HUDEP-2 (cell line): ENCODE measurements around the gene PDSS2.

Experiments used
- DNase-seq, 76 experiments: peaks; one replicate each; lab custom pipeline; 2025; ENCODE audit not compliant: unreplicated experiment in 76 of 76; lab: John Stamatoyannopoulos, UW

Gene PDSS2

GRCh38 chr6:107421696-107422256, 37.6 kb downstream of the PDSS2 start:
- no peak for DNase-seq

DNA sequence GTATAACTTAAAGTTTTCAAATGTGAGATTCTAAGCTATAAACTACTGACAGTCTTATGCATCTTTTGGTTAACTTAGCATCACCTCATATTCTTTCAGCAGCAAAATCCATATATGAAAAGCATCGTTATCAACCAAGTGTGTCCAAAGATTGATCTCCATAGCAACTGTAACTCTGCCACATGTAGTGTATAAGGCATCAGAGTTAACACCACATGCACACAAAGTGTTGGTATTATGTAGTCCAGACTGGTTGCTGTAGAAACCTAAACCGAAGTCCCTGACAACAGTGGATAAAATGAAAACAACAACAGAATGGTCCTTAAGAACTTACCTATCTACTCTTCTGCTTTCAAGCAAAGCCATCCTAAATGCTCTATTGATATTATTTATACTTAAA, 39.6 kb downstream of the PDSS2 start:
- no peak for DNase-seq

GRCh38 chr6:107418118-107418517, 41.2 kb downstream of the PDSS2 start:
- peak in 14 of 76 experiments; percentile 6 to 51 (median 27) for DNase-seq

DNA sequence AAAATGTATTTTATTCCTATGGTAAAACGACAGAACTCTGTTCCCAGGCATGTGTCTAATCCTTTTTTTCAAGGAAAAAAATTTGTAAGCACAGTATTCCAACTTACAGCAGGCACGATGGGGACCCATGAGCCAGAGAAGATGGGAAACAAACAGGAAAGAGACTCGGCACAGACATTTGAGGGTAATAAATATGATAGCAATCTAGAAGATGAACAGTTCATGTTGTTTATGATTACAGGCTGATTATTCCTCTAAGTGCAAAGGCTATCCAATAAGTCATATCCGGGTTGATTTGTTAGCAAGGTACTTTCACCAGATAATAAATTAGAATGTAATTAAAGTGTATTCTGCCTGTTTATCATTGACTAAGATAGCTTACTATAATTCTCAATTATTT, 43.2 kb downstream of the PDSS2 start:
- no peak for DNase-seq

DNA sequence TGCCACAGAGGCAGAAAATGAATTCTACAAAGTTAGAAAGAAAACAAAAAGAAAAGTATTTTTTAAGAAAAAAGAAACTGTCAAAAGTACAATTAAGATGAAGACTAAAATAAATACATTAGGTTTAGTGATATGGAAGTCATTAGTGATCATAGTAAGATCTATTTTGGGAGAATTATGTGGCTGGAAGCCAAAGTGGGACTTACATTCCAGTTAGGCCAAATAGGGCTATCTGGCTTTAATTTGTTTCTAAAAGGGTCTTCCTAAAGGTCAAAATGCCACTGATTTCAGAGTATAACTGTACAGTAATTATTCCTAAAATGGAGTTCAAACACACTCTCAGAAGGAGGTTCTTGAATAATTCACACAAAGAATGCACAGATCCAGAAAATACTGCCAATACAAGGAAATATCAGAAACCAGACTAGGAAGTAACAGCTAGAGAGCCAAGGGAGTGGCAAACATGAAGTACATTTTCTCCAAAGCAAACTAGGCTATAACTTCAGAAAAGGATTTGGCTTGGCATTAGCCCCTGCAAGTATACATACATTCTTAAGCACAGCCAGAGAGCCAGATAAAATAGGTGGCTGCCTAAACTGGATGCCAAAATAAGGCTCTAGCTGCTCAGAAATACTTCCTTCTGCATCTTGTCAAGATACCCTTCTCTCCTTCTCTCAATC, 45.3 kb downstream of the PDSS2 start:
- no peak for DNase-seq

DNA sequence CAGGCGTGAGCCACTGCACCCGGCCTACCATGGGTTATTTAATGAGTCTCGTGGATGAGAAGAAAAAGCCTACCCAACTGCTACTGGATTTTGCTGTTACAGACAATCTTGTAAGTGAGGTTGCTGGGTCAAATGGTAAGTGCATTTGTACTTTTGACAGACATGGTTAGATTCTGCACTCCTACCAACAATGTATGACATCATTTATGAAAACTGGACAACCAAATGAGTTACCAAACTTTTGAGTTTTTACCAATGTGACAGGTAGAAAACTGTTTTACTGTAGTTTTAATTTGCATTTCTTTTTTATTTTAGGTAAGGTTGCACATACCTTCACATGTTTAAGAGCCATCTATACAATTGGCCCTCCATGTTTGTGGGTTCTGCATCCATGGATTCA, 48.2 kb downstream of the PDSS2 start:
- no peak for DNase-seq

DNA sequence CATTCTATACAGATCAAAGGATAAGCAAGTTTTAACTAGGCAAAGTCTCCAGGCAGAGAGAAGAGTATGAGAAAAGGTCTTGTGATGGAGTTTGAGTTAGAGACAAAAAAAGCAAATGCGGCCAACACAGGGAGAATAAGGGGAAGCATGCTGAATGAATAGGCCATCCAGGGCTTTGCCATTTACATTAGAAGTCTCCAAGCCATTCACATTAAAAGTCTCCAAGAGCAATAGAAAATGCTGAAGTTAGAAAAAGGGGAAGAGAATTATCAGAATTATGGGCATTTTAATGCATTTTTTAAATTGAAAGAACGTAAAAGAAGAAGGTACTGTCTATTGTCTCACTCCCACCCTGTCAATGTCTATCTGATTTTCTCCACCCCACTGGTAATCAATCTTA, 49.4 kb downstream of the PDSS2 start:
- DNase-seq, result no peak

GRCh38 chr6:107408714-107409113, 50.6 kb downstream of the PDSS2 start:
- no peak for DNase-seq

DNA sequence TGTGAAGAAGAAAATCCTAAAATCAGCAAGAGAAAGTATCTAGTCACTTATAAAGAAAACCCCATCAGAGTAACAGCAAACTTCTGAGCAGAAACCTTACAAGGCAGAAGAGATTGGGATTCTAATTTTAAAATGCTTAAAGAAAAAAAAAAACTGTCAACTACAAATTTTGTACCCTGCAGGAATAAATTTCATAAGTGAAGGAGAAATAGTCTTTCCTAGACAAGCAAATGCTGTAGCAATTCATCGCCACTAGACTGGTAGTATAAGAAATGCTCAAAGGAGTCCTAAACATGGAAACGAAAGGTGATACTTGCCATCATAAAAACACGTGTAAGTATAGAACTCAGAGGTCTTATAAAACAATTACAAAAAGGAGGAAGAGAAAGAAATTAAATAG, 54.4 kb downstream of the PDSS2 start:
- no peak for DNase-seq

DNA sequence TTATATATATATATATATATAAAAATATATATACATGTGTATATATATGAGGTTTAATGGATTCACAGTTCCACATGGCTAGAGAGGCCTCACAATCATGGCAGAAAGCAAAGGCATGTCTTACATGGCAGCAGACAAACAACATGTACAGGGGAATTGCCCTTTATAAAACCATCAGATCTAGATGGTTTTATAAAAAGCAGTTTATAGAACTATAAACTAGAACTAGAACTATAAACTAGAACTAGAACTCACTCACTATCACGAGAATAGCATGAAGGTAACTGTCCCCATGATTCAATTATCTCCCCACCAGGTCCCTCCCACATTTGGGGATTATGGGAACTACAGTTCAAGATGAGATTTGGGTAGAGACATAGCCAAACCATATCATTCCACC, 56.8 kb downstream of the PDSS2 start:
- no peak for DNase-seq

- no peak for DNase-seq
These were observed 57.8 kb downstream of the PDSS2 start for GRCh38 chr6:107401573-107401972.

- no peak for DNase-seq
These were observed 58.7 kb downstream of the PDSS2 start for GRCh38 chr6:107400616-107401147.

DNA sequence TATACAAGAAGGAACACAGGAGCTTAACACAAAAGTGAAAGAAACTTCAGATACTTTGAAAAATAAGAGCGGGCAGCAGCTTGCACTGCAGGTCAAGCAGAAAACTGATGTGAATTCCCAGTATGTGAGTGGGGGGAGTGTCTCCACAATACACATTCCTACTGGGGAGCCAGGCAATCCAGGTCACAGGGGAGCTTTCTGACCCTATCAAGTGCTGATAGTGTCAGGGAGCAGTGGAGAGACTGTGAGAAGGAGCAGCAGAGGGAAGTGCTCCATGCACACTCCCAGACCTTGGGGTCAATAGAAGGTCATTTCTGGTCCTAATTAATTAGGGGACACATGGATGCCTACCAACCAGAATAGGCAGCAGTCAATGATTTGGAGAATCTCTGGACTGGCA, 59.4 kb downstream of the PDSS2 start:
- DNase-seq, result no peak

- DNase-seq, result peak in 25 of 76 experiments; percentile 6 to 71 (median 34)
These were observed 61.4 kb downstream of the PDSS2 start for GRCh38 chr6:107398001-107398400.

GRCh38 chr6:107396211-107396610, 63.2 kb downstream of the PDSS2 start:
- DNase-seq, result no peak

DNA sequence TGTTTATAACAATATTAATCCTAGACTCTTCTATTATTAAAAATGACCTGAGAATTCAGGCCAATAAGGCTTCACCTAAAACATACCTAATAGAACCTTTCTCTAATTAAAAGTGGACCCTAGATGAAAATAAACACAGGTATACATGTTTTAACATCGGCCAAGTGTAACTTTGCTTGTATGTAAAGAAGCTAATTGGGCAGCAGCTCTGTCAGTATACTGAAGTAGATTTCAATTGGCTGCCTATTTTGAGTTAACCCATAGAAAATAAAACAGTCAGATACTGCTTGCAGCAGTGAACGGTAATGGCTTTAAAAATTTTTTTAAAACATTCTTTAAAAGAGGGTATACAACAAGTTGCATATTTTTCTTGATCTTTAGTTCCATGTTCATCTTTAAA, 67.3 kb downstream of the PDSS2 start:
- DNase-seq, result no peak

- DNase-seq, result peak in 5 of 76 experiments; percentile 8 to 42 (median 28)
These were observed 68.5 kb downstream of the PDSS2 start for GRCh38 chr6:107390685-107391435.

DNA sequence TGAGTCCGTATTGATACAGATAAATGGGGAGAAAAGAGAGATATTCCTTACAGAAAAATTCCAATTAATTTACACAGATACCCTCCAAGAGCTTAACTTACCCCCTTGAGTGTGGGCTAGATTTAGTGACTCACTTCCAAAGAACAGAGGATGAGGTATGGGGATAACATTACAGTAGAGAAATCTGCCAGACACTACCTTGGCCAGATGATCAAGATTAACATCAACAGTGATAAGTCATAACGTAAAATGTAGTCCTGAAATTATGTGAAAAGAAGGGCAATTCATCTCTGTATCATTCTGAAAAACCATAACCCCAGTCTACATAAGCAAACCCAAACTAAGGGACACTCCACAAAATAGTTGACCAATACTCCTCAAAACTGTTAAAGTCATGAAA, 69.3 kb downstream of the PDSS2 start:
- DNase-seq, result no peak

- no peak for DNase-seq
These were observed 72.5 kb downstream of the PDSS2 start for GRCh38 chr6:107386904-107387303.

- DNase-seq, result no peak
These were observed 73.0 kb downstream of the PDSS2 start for GRCh38 chr6:107386340-107386739.

GRCh38 chr6:107383705-107384104, 75.7 kb downstream of the PDSS2 start:
- DNase-seq, result no peak

- no peak for DNase-seq
These were observed 85.1 kb downstream of the PDSS2 start for GRCh38 chr6:107374264-107374663.
